Measurements from ENCODE around the gene PRICKLE2. TPM values are rescaled to one million over a fixed set of nuclear protein-coding genes. Genes with fewer than 3 reads are reported as not detected.

The PRICKLE2 gene
- total RNA-seq, 2 donors from 2014 or later, result 27.9 to 42.3 TPM

DNA sequence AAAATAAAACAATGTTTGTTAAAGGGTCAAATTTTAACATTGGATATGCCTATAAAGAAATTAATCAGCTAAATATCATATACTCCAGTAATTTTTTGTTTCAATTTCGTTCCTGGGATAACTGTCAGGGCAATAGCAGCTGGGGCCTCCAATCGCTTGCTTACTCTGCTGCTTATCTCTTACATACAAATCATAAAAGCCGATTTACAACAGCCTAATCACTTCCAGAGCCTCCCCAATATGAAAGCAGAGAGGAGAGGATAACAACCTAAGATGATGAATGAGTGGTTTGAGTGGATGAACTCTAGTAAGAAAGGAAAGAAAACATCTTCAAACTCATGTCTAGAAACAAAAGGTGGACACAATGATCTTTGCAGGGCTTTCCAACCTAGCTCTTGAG, 121.3 kb downstream of the PRICKLE2 start:
- H3K36me3 ChIP-seq, result peaks cover 8% of the 10 kb centered on the region
- no peak overlapping the region for H3K4me3 ChIP-seq
- no peaks in the 10 kb centered on the region for H3K27me3 ChIP-seq (replicated peaks; ENCODE audit: insufficient read depth)
- H3K9me3 ChIP-seq, result no peaks in the 10 kb centered on the region
- ATAC-seq (ENCODE audit: insufficient number of reproducible peaks, low FRiP score, low read depth) (no peak), DNase-seq (ENCODE audit: low spot score) (no peak)
- no peak overlapping the region for H3K27ac ChIP-seq
- TF ChIP-seq, protein P1, sequence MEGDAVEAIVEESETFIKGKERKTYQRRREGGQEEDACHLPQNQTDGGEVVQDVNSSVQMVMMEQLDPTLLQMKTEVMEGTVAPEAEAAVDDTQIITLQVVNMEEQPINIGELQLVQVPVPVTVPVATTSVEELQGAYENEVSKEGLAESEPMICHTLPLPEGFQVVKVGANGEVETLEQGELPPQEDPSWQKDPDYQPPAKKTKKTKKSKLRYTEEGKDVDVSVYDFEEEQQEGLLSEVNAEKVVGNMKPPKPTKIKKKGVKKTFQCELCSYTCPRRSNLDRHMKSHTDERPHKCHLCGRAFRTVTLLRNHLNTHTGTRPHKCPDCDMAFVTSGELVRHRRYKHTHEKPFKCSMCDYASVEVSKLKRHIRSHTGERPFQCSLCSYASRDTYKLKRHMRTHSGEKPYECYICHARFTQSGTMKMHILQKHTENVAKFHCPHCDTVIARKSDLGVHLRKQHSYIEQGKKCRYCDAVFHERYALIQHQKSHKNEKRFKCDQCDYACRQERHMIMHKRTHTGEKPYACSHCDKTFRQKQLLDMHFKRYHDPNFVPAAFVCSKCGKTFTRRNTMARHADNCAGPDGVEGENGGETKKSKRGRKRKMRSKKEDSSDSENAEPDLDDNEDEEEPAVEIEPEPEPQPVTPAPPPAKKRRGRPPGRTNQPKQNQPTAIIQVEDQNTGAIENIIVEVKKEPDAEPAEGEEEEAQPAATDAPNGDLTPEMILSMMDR (IDR thresholded peaks at IDR 0.05), result no peak
- H3K4me1 ChIP-seq (ENCODE audit: control insufficient read depth in 1 of 2, low read depth in 2 of 2), result no peaks in the 10 kb centered on the region

DNA sequence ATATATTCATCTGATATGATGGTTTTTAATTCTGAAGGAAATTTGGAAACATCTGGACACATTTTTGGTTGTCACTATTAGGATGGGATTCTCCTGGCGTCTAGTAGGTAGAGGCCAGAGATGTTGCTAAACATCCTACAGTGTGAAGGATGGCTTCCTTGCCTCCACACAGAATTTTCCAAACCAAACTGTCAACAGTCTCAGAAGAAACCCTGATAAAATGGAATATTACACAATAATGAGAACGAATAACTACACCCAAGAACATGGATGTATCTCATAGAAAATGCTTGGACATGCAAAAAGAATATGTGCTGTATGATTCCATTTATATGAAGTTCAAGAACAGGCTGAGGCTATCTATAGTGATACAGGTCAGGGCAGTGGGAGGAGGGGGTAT, 122.1 kb downstream of the PRICKLE2 start:
- Histone ChIP-seq H3K27me3 (replicated peaks; ENCODE audit: insufficient read depth) (no peaks in the 10 kb centered on the region), H3K4me1 (ENCODE audit: control insufficient read depth in 1 of 2, low read depth in 2 of 2) (no peaks in the 10 kb centered on the region), H3K36me3 (peaks cover 13% of the 10 kb centered on the region), H3K9me3 (no peaks in the 10 kb centered on the region), H3K4me3 (no peak overlapping the region), H3K27ac (no peak overlapping the region)
- DNase-seq (ENCODE audit: low spot score) (no peak), ATAC-seq (ENCODE audit: insufficient number of reproducible peaks, low FRiP score, low read depth) (no peak)
- TF ChIP-seq, protein P1 (IDR thresholded peaks at IDR 0.05), result no peak

DNA sequence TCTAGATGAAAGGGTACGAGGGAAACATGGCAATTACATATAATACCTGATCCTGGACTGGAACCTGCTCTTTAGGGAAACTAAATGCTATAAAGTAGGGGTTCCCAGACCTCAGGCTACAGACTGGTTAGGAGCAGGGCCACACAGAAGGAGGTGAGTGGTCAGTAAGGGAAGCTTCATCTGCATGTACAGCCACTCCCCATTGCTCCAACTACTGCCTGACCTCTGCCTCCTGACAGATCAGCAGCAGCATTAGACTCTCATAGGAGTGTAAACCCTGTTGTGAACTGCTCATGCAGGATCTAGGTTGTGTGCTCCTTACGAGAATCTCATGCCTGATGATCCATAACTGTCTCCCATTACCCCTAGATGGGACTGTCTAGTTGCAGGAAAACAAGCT, 123.1 kb downstream of the PRICKLE2 start:
- ATAC-seq (ENCODE audit: insufficient number of reproducible peaks, low FRiP score, low read depth), result no peak
- no peak for DNase-seq (ENCODE audit: low spot score)
- no peaks in the 10 kb centered on the region for H3K4me1 ChIP-seq (ENCODE audit: control insufficient read depth in 1 of 2, low read depth in 2 of 2)
- TF ChIP-seq, protein P1 (IDR thresholded peaks at IDR 0.05), result no peak
- H3K27ac ChIP-seq, result no peak overlapping the region
- no peaks in the 10 kb centered on the region for H3K27me3 ChIP-seq (replicated peaks; ENCODE audit: insufficient read depth)
- peaks cover 13% of the 10 kb centered on the region for H3K36me3 ChIP-seq
- H3K9me3 ChIP-seq, result no peaks in the 10 kb centered on the region
- H3K4me3 ChIP-seq, result no peak overlapping the region

DNA sequence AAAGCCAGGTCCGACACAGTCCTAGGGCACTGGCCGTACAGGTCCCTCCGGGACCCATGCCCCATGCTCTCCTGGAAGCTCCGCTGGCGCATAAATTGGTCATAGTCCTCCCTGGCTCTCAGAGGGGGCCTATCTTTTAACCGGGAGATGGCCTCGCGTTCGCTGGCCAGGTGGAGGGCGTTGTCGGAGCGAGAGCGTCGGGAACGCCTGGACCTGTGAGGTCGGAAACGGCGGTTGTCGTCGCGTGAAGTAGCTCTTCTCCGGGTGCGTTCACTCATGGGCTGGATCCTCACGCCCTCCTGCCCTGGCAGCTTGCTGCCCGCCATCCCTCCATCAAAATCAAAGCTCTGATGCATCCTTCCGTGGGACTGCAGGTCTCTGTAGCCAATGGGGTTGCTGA, 126.0 kb downstream of the PRICKLE2 start:
- no peak for ATAC-seq (ENCODE audit: insufficient number of reproducible peaks, low FRiP score, low read depth)
- Histone ChIP-seq H3K4me1 (ENCODE audit: control insufficient read depth in 1 of 2, low read depth in 2 of 2) (no peaks in the 10 kb centered on the region), H3K9me3 (no peaks in the 10 kb centered on the region), H3K36me3 (peaks cover 13% of the 10 kb centered on the region), H3K27ac (no peak overlapping the region), H3K4me3 (no peak overlapping the region), H3K27me3 (replicated peaks; ENCODE audit: insufficient read depth) (no peaks in the 10 kb centered on the region)
- DNase-seq (ENCODE audit: low spot score), result no peak
- TF ChIP-seq, protein P1 (IDR thresholded peaks at IDR 0.05), result no peak

DNA sequence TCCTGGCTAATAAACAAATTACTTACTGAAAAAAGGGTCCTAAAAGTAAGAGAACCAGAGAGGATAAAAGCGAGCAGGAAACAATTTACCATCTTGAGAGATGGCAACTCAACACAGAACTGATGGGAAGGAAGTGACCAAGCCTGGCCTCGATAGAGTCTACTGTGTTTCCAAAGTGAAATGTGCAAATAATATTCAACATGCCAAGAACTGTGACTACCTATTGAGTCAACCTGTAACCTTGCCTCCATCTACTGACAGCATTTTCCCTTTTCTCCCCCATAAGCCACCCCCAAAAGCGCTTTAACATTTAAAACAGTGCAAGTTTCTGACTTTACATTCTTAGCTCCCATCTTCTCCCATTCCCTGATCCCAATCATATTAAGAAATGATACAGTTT, 126.6 kb downstream of the PRICKLE2 start:
- peaks cover 13% of the 10 kb centered on the region for H3K36me3 ChIP-seq

More for the DNA sequence above, 126.6 kb downstream of the PRICKLE2 start:
- Histone ChIP-seq H3K27me3 (replicated peaks; ENCODE audit: insufficient read depth) (no peaks in the 10 kb centered on the region), H3K9me3 (no peaks in the 10 kb centered on the region), H3K4me3 (no peak overlapping the region), H3K4me1 (ENCODE audit: control insufficient read depth in 1 of 2, low read depth in 2 of 2) (no peaks in the 10 kb centered on the region), H3K27ac (no peak overlapping the region)
- no peak for ATAC-seq (ENCODE audit: insufficient number of reproducible peaks, low FRiP score, low read depth)
- TF ChIP-seq, protein P1 (IDR thresholded peaks at IDR 0.05), result no peak
- DNase-seq (ENCODE audit: low spot score), result no peak

Measured in thoracic aorta (tissue), 2 donors.